Calu3 (cell line): ENCODE results near the gene IQCB1. TPM values are rescaled to one million over a fixed set of nuclear protein-coding genes. Genes with fewer than 3 reads are reported as not detected.
"Not testable (repeated sequence)": the region's sequence is repeated elsewhere in the genome, so short reads cannot be mapped to it uniquely, and the experiment has no call there.

Experiments used
- BruUV-seq: library from RNA; stranded (reverse); fragments of 400-500 nt; replicated peaks from 2 replicates; lab custom pipeline; 2021; lab: Mats Ljungman, UMichigan
- CTCF ChIA-PET: fragments of 300-600 bp; sonication (Branson Sonifier 250); formaldehyde crosslinking; loops from one replicate; lab custom pipeline; 2022; ENCODE audit warnings: antibody characterized with exemption; lab: Charles Lee
- DNase-seq: peaks from one replicate; pipeline ENCODE4 v3.0.0; 2022
- H3K27ac Mint-ChIP-seq: one replicate; pipeline ENCODE4 v1.8.0; 2022; ENCODE audit warnings: mixed read lengths; ENCODE audit not compliant: unreplicated experiment
- H3K27me3 Mint-ChIP-seq: one replicate; pipeline ENCODE4 v1.8.0; 2022; ENCODE audit warnings: mixed read lengths; ENCODE audit not compliant: unreplicated experiment
- H3K36me3 Mint-ChIP-seq: one replicate; pipeline ENCODE4 v1.8.0; 2022; ENCODE audit warnings: mild to moderate bottlenecking, moderate library complexity, mixed read lengths; ENCODE audit not compliant: insufficient read depth, unreplicated experiment
- H3K4me1 Mint-ChIP-seq: one replicate; pipeline ENCODE4 v1.8.0; 2022; ENCODE audit warnings: mild to moderate bottlenecking, low read depth, mixed read lengths; ENCODE audit not compliant: unreplicated experiment
- H3K4me3 Mint-ChIP-seq: one replicate; pipeline ENCODE4 v1.8.0; 2022; ENCODE audit warnings: mild to moderate bottlenecking, low read depth, moderate library complexity, mixed read lengths; ENCODE audit not compliant: unreplicated experiment
- H3K9me3 Mint-ChIP-seq: one replicate; pipeline ENCODE4 v1.8.0; 2022; ENCODE audit warnings: low read depth, mixed read lengths; ENCODE audit not compliant: unreplicated experiment
- CTCF ChIP-seq: fragments of 200-600 bp; IDR thresholded peaks from one replicate; pipeline ENCODE4 v1.8.0; 2022; ENCODE audit warnings: antibody characterized with exemption; ENCODE audit not compliant: unreplicated experiment
- intact Hi-C: fragments of 100-400 bp; cut with micrococcal nuclease; formaldehyde crosslinking; loops from one replicate; pipeline ENCODE4 v1.10.0; 2022; ENCODE audit not compliant: unreplicated experiment
- total RNA-seq: library from RNA; stranded (reverse); gene quantifications from 2 replicates; pipeline ENCODE4 v1.2.3, GENCODE V29; 2022

The IQCB1 gene
- total RNA-seq, 1 experiment from 2014 or later: 25.0 TPM

- H3K4me3 Mint-ChIP-seq: no peak overlapping the region
- H3K27ac Mint-ChIP-seq: no peak overlapping the region
- intact Hi-C loops: no loop called here
- BruUV-seq: no TSS peak
- no peak for DNase-seq
- no peaks in the 10 kb centered on the region for H3K27me3 Mint-ChIP-seq
- peaks cover 16% of the 10 kb centered on the region for H3K36me3 Mint-ChIP-seq
- no peak for TF ChIP-seq CTCF
- CTCF ChIA-PET: no interaction called here
- H3K9me3 Mint-ChIP-seq: no peaks in the 10 kb centered on the region
- no peaks in the 10 kb centered on the region for H3K4me1 Mint-ChIP-seq
These were observed 53.2 kb downstream of the IQCB1 start for GRCh38 chr3:121781611-121782010.

- H3K4me3 Mint-ChIP-seq, DNase-seq, BruUV-seq, H3K4me1 Mint-ChIP-seq, H3K9me3 Mint-ChIP-seq, CTCF ChIA-PET, H3K27me3 Mint-ChIP-seq, H3K27ac Mint-ChIP-seq, intact Hi-C loops: not testable (repeated sequence)
- H3K36me3 Mint-ChIP-seq: peaks cover 21% of the 10 kb centered on the region
These were observed 59.8 kb downstream of the IQCB1 start for GRCh38 chr3:121775095-121775494.

GRCh38 chr3:121769246-121769645 lies 65.6 kb downstream of the IQCB1 start:
- no peak for TF ChIP-seq CTCF
- no peak for DNase-seq
- no peaks in the 10 kb centered on the region for H3K9me3 Mint-ChIP-seq
- peaks cover 14% of the 10 kb centered on the region for H3K36me3 Mint-ChIP-seq
- CTCF ChIA-PET: interaction anchor here (0.7 kb wide), 1 partner anchor 18 kb away, joined by 3 read pairs; no protein-coding TSS in a partner anchor
- H3K4me3 Mint-ChIP-seq: no peak overlapping the region
- BruUV-seq: no TSS peak
- H3K27ac Mint-ChIP-seq: no peak overlapping the region
- intact Hi-C loops: no loop called here
- no peaks in the 10 kb centered on the region for H3K27me3 Mint-ChIP-seq
- no peaks in the 10 kb centered on the region for H3K4me1 Mint-ChIP-seq

GRCh38 chr3:121768452-121768851 lies 66.4 kb downstream of the IQCB1 start:
- no peak for TF ChIP-seq CTCF
- intact Hi-C loops: no loop called here
- no peaks in the 10 kb centered on the region for H3K9me3 Mint-ChIP-seq
- DNase-seq: no peak
- H3K27me3 Mint-ChIP-seq: no peaks in the 10 kb centered on the region
- no peak overlapping the region for H3K4me3 Mint-ChIP-seq
- no TSS peak for BruUV-seq
- peaks cover 8% of the 10 kb centered on the region for H3K36me3 Mint-ChIP-seq
- H3K4me1 Mint-ChIP-seq: no peaks in the 10 kb centered on the region
- CTCF ChIA-PET: interaction anchor here (0.7 kb wide), 1 partner anchor 17 kb away, joined by 3 read pairs; no protein-coding TSS in a partner anchor
- no peak overlapping the region for H3K27ac Mint-ChIP-seq

GRCh38 chr3:121759541-121760202 lies 75.2 kb downstream of the IQCB1 start:
- DNase-seq: no peak
- Mint-ChIP-seq H3K4me1 (no peaks in the 10 kb centered on the region), H3K27me3 (peaks cover 11% of the 10 kb centered on the region), H3K27ac (no peak overlapping the region), H3K36me3 (no peaks in the 10 kb centered on the region), H3K9me3 (no peaks in the 10 kb centered on the region), H3K4me3 (no peak overlapping the region)
- CTCF ChIA-PET: no interaction called here
- BruUV-seq: no TSS peak
- TF ChIP-seq CTCF: no peak
- intact Hi-C loops: no loop called here
